ENCODE measurements around the gene EFCAB6. TPM values are rescaled to one million over a fixed set of nuclear protein-coding genes. Genes with fewer than 3 reads are reported as not detected.

EFCAB6 gene
- total RNA-seq, 6 donors from 2014 or later: 2.4 to 94.3 (median 6.6) TPM

DNA sequence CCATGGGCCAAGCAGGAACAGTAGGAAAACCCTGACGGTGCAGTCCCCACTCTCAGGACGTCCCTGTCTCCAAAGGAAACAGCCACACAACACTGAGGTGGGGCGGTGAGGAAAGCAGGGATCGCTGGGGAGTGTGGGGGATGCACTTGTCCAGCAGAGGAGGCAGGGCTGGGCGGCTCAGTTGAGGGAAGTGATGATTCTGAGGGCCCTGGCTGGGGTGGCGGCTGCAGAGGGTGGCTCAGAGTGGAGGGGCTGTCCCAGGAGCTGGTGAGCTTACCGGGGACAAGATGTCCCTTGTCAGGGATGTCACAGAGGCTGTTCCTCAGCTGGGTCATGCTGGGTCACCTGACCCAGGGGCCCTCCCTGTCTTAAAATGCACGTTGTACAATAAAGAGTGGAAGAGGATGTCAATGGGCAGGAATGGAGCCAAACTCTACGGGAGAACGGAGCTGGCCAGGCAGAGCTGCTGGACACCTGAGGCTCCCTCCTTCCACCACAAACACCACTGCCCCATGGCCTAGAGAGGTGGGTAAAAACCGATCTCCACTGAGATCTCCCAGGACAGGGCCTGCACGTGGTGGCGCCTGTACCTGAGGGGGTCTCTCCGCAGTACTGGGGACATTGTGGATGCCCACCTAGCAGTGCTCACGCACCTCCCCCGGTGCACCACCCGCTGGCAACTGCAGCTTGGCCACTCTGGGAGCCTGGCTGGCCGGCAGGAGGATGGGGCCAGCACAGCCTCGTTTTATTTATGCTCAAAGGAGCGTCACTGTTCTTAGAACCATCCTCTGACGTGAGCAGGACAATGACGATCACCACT lies 9.7 kb upstream of the EFCAB6 start:
- H3K27me3 ChIP-seq: no peaks in the 10 kb centered on the region
- no peaks in the 10 kb centered on the region for H3K9me3 ChIP-seq
- no peak overlapping the region for H3K27ac ChIP-seq
- DNase-seq (no peak), ATAC-seq (ENCODE audit: low FRiP score in 2 of 2) (no peak)
- H3K4me3 ChIP-seq: no peak overlapping the region
- WGBS, 2 donors: 61 to 66% methylated on average over 19 to 21 of the region's 22 CpGs
- H3K4me1 ChIP-seq: peaks cover 0 to 7% (median 0%) of the 10 kb centered on the region in 4 donors
- no peak for TF ChIP-seq POLR2A (IDR thresholded peaks at IDR 0.05)
- no peak for TF ChIP-seq CTCF (IDR thresholded peaks at IDR 0.05)
- TF ChIP-seq POLR2AphosphoS5 (IDR thresholded peaks at IDR 0.05): no peak
- no peak for TF ChIP-seq EP300 (IDR thresholded peaks at IDR 0.05)
- H3K36me3 ChIP-seq: no peaks in the 10 kb centered on the region

GRCh38 chr22:43820651-43821305 lies 8.7 kb upstream of the EFCAB6 start:
- no peaks in the 10 kb centered on the region for H3K27me3 ChIP-seq
- DNase-seq: no peak
- H3K4me1 ChIP-seq: peaks cover 0 to 7% (median 0%) of the 10 kb centered on the region in 4 donors
- no peak for ATAC-seq (ENCODE audit: low FRiP score in 2 of 2)
- no peak for TF ChIP-seq CTCF (IDR thresholded peaks at IDR 0.05)
- no peak for TF ChIP-seq POLR2A (IDR thresholded peaks at IDR 0.05)
- no peak for TF ChIP-seq EP300 (IDR thresholded peaks at IDR 0.05)
- no peak for TF ChIP-seq POLR2AphosphoS5 (IDR thresholded peaks at IDR 0.05)
- H3K4me3 ChIP-seq: no peak overlapping the region
- H3K36me3 ChIP-seq: no peaks in the 10 kb centered on the region
- WGBS, 2 donors: 55 to 68% methylated on average over 18 of the region's 18 CpGs
- no peaks in the 10 kb centered on the region for H3K9me3 ChIP-seq
- H3K27ac ChIP-seq: no peak overlapping the region

GRCh38 chr22:43819931-43820640 lies 8.0 kb upstream of the EFCAB6 start:
- DNase-seq (no peak), ATAC-seq (ENCODE audit: low FRiP score in 2 of 2) (no peak)
- 79 to 86% methylated on average over 10 to 13 of the region's 13 CpGs for WGBS, 2 donors
- Histone ChIP-seq H3K9me3 (no peaks in the 10 kb centered on the region), H3K36me3 (no peaks in the 10 kb centered on the region), H3K4me1 (peaks cover 0 to 7% (median 0%) of the 10 kb centered on the region in 4 donors), H3K27ac (no peak overlapping the region), H3K4me3 (no peak overlapping the region), H3K27me3 (no peaks in the 10 kb centered on the region)
- TF ChIP-seq POLR2AphosphoS5 (IDR thresholded peaks at IDR 0.05) (no peak), POLR2A (IDR thresholded peaks at IDR 0.05) (no peak), EP300 (IDR thresholded peaks at IDR 0.05) (no peak), CTCF (IDR thresholded peaks at IDR 0.05) (no peak)

- no peak overlapping the region for H3K4me3 ChIP-seq
- TF ChIP-seq POLR2A (IDR thresholded peaks at IDR 0.05) (no peak), POLR2AphosphoS5 (IDR thresholded peaks at IDR 0.05) (no peak), EP300 (IDR thresholded peaks at IDR 0.05) (no peak), CTCF (IDR thresholded peaks at IDR 0.05) (no peak)
- peaks cover 0 to 7% (median 0%) of the 10 kb centered on the region in 4 donors for H3K4me1 ChIP-seq
- no peaks in the 10 kb centered on the region for H3K36me3 ChIP-seq
- 87 to 89% methylated on average over 11 to 12 of the region's 12 CpGs for WGBS, 2 donors
- H3K9me3 ChIP-seq: no peaks in the 10 kb centered on the region
- no peak for DNase-seq
- no peak for ATAC-seq (ENCODE audit: low FRiP score in 2 of 2)
- no peak overlapping the region for H3K27ac ChIP-seq
- no peaks in the 10 kb centered on the region for H3K27me3 ChIP-seq
These were observed 7.4 kb upstream of the EFCAB6 start for GRCh38 chr22:43819421-43819921.
